WI38 (cell line): ENCODE results near the gene ACTG1.

Experiments
- H3K4me3 ChIP-seq: 2 replicates; pipeline ENCODE4 v1.5.1; 2011; ENCODE audit warnings: low read depth, mild to moderate bottlenecking, control low read depth, low read length
- TF ChIP-seq, protein P1 (sequence below): IDR thresholded peaks from 2 replicates; pipeline ENCODE4 v1.5.1; 2012; ENCODE audit warnings: low read depth, mild to moderate bottlenecking, control low read depth, low read length

ACTG1 gene

DNA sequence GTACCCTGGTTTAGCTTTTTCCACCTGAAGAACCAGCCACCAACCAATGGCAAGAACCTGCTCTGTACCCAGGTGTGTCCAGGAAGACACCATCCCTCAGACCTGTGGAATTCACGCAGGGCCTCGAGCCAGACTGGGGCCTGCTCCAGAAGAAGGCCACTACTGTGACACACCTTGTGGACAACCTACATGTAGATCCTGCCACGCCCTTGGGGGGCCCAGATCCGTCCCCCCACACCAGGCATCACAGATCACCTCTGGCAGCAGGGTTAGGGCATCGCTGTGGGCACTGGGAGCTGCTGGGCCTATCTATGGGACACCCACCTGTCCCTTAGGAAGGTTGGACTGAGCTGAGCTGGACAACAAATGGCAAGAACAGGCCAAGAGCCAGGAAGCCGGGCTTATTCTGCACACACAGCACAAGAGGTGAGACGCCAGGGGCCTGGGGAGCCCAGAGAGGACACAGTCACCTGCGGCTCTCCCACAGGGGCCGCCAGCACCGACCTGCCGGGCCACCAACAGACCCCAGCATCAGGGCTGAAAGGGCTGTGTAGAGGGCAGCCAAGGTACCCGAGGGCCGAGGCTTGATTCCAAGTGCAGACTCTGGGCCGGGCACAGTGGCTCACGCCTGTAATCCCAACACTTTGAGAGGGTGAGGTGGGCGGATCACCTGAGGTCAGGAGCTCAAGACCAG, 31.8 kb upstream of the ACTG1 start:
- H3K4me3 ChIP-seq = no peak overlapping the region
- TF ChIP-seq, protein P1, sequence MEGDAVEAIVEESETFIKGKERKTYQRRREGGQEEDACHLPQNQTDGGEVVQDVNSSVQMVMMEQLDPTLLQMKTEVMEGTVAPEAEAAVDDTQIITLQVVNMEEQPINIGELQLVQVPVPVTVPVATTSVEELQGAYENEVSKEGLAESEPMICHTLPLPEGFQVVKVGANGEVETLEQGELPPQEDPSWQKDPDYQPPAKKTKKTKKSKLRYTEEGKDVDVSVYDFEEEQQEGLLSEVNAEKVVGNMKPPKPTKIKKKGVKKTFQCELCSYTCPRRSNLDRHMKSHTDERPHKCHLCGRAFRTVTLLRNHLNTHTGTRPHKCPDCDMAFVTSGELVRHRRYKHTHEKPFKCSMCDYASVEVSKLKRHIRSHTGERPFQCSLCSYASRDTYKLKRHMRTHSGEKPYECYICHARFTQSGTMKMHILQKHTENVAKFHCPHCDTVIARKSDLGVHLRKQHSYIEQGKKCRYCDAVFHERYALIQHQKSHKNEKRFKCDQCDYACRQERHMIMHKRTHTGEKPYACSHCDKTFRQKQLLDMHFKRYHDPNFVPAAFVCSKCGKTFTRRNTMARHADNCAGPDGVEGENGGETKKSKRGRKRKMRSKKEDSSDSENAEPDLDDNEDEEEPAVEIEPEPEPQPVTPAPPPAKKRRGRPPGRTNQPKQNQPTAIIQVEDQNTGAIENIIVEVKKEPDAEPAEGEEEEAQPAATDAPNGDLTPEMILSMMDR = no peak

- no peak overlapping the region for H3K4me3 ChIP-seq
These were observed 31.2 kb upstream of the ACTG1 start for GRCh38 chr17:81543756-81544155.

GRCh38 chr17:81543339-81543675, 30.7 kb upstream of the ACTG1 start:
- H3K4me3 ChIP-seq = no peak overlapping the region
- TF ChIP-seq, protein P1 = no peak

More at GRCh38 chr17:81543756-81544155, 31.2 kb upstream of the ACTG1 start:
- TF ChIP-seq, protein P1 = no peak

DNA sequence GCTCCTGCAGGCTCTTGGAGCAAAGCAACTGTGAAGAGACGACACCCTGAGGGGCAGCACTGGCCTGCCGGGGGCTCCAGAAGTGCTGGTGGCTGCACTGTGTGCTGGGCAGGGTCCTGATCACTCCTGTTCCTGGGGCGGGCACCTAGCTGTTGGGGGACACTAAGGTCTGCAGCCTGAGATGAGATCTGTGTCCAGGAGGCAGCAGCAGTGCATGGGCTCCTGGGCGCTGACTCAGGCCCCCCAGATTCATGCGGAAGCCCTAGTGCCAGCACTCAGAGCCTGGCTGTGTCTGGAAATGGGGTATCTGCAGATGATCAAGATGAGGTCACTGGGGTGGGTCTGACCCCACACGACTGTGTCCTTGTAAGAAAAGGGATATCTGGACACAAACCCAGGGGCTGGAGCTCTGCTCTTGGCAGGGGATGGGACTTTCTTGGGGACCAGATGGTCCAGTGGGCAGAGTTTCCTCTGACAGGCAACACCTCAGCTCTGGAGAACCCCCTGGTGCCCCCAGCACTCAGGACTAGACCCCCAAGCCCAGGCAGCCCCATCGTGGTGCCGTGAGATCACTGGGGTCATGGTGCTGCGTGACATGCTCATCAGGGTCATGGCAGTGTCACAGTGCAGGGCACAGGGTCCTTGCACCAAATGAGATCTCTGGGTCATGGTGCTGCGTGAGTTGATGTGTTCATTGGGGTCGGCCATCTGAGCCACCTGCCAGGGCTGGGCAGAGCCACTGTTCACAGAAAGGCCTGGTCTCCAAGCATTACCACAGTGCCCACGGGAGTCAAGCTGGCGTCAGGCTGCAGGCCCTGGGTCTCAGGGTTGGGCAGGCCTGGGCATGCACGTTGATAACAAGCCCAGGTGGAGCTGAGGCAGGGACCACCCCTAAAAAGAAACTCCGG, 30.1 kb upstream of the ACTG1 start:
- no peak overlapping the region for H3K4me3 ChIP-seq
- TF ChIP-seq, protein P1 = no peak

DNA sequence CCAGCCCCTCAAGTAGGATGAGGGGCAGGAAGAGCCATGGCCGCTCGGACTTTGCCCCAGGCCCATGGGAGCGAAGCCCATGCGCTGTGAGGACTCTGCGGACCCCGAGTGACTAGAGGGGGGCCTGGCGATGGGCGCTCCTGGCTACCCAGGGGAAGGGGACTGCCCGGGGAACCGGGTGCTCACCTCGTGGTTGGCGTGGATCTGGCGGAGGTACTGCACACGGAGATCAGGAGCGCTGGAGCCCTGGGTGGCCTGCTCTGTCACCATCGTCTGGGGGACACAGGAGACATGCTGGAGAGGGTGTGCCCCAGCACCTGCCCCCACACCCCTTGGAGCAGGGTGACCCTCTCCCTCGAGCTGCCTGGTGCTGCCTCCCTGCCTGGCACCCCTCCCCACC, 28.5 kb upstream of the ACTG1 start:
- H3K4me3 ChIP-seq = no peak overlapping the region
- TF ChIP-seq, protein P1 = no peak

- no peak overlapping the region for H3K4me3 ChIP-seq
- TF ChIP-seq, protein P1 = no peak
These were observed 28.1 kb upstream of the ACTG1 start for GRCh38 chr17:81540676-81541027.
